ENCODE results near the gene ZNF628.

DNA sequence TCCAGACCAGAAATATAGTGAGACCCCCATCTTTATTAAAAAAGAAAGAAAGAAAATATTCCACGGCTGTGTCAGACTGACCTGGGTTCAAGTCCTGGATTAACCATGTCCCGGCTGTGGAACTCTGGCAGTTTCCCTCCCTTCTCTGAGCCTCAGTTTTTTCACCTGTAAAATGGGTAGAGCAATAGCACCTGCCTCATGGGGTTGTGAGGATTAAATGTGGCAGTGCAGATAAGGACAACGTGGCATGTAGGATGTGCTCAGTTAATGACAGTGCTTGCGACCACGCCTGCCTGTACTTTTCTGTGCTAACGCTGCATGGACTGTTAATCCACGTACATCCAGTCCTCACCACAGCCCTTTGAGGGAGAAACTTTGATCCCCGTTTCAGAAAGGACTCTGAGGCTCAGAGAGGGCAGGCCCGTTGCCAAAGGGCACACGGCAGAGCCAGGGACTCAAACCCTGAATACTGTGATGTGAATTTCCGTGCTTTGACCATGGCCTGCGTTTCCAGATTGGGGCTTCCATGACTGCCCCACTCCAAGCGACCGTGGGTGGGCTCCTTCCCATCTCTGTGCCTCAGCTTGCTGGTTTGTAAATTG, 44.4 kb downstream of the ZNF628 start:
- TF ChIP-seq, protein P1, sequence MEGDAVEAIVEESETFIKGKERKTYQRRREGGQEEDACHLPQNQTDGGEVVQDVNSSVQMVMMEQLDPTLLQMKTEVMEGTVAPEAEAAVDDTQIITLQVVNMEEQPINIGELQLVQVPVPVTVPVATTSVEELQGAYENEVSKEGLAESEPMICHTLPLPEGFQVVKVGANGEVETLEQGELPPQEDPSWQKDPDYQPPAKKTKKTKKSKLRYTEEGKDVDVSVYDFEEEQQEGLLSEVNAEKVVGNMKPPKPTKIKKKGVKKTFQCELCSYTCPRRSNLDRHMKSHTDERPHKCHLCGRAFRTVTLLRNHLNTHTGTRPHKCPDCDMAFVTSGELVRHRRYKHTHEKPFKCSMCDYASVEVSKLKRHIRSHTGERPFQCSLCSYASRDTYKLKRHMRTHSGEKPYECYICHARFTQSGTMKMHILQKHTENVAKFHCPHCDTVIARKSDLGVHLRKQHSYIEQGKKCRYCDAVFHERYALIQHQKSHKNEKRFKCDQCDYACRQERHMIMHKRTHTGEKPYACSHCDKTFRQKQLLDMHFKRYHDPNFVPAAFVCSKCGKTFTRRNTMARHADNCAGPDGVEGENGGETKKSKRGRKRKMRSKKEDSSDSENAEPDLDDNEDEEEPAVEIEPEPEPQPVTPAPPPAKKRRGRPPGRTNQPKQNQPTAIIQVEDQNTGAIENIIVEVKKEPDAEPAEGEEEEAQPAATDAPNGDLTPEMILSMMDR (IDR thresholded peaks at IDR 0.05): no peak
- no peak for TF ChIP-seq POLR2A (IDR thresholded peaks at IDR 0.05; ENCODE audit: low read depth)
